Fibroblast of skin of scalp (primary cell): ENCODE results near the gene GPR15.
A peak's percentile ranks its signal among the peaks of the same experiment; 100 is the strongest.
"Not testable (repeated sequence)": the region's sequence is repeated elsewhere in the genome, so short reads cannot be mapped to it uniquely, and the experiment has no call there.

Experiments used
- DNase-seq: peaks from one replicate; pipeline ENCODE4 v3.0.0-alpha.2; 2013

GPR15 gene

GRCh38 chr3:98558100-98558827, 26.5 kb downstream of the GPR15 start:
- DNase-seq = no peak

- not testable (repeated sequence) for DNase-seq
Measured at GRCh38 chr3:98559769-98560168, 28.0 kb downstream of the GPR15 start.

GRCh38 chr3:98560911-98561310, 29.1 kb downstream of the GPR15 start:
- no peak for DNase-seq

- peak; percentile 4 for DNase-seq
Measured at GRCh38 chr3:98561727-98562521, 30.1 kb downstream of the GPR15 start.

GRCh38 chr3:98563661-98564281, 32.0 kb downstream of the GPR15 start:
- DNase-seq = peak; percentile 19

GRCh38 chr3:98564282-98565005, 32.7 kb downstream of the GPR15 start:
- DNase-seq = no peak

- DNase-seq = no peak
Measured at GRCh38 chr3:98565237-98565643, 33.5 kb downstream of the GPR15 start.

GRCh38 chr3:98565843-98566242, 34.1 kb downstream of the GPR15 start:
- no peak for DNase-seq

- DNase-seq = no peak
Measured at GRCh38 chr3:98567666-98568270, 36.0 kb downstream of the GPR15 start.

- DNase-seq = no peak
Measured at GRCh38 chr3:98568402-98568801, 36.6 kb downstream of the GPR15 start.

GRCh38 chr3:98573181-98573728, 41.5 kb downstream of the GPR15 start:
- peak; percentile 51 for DNase-seq

- no peak for DNase-seq
Measured at GRCh38 chr3:98574132-98574531, 42.4 kb downstream of the GPR15 start.

- peak; percentile 56 for DNase-seq
Measured at GRCh38 chr3:98577178-98577895, 45.6 kb downstream of the GPR15 start.

- DNase-seq = no peak
Measured at GRCh38 chr3:98580401-98581386, 48.9 kb downstream of the GPR15 start.

- no peak for DNase-seq
Measured at GRCh38 chr3:98581474-98581873, 49.7 kb downstream of the GPR15 start.

GRCh38 chr3:98582042-98582441, 50.3 kb downstream of the GPR15 start:
- DNase-seq = no peak

- DNase-seq = no peak
Measured at GRCh38 chr3:98583766-98584165, 52.0 kb downstream of the GPR15 start.
